Left kidney (tissue), 2 donors: ENCODE measurements around the gene ABTB2. TPM values are rescaled to one million over a fixed set of nuclear protein-coding genes. Genes with fewer than 3 reads are reported as not detected.
"Not testable (repeated sequence)": the region's sequence is repeated elsewhere in the genome, so short reads cannot be mapped to it uniquely, and the experiment has no call there.

Experiments
- DNase-seq: peaks from one replicate; pipeline ENCODE4 v3.0.0-alpha.2; 2013
- polyA plus RNA-seq: library from polyadenylated mRNA; unstranded; fragments of 120-200 nt; gene quantifications from one replicate; pipeline ENCODE4 v1.2.1, GENCODE V29; 2013; ENCODE audit not compliant: insufficient read length

The ABTB2 gene
- polyA plus RNA-seq, 1 donor, result 7.7 TPM

DNA sequence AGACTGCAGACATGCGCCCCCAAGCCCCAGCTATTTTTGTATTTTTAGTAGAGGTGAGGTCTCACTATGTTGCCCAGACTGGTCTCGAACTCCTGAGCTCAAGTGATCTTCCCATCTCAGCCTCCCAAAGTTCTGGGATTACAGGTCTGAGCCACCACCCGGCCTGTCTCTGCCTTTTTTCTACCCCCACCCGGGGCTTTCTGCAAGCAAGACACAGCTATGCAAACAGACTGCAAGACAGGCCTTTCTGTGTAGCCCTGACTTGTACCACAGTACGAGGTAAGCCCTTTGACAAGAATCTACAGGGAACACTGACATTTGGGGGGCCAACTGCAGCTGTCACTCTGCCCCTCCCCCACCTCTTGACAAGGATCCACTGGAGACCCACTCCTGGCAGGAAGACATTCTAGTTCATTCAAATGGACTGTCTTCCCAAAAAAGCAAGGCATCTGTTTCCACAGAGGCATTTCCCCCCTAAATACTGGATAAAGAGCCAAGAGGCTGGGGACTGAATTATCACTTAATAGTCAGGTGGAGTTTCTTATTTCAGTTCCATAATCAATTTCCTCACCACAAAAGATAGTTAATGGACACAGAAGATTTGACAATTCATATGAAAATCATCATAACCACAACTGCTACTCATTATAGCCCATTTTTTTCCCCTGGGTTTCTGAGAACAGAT is 118.2 kb downstream of the ABTB2 start:
- DNase-seq, result no peak

DNA sequence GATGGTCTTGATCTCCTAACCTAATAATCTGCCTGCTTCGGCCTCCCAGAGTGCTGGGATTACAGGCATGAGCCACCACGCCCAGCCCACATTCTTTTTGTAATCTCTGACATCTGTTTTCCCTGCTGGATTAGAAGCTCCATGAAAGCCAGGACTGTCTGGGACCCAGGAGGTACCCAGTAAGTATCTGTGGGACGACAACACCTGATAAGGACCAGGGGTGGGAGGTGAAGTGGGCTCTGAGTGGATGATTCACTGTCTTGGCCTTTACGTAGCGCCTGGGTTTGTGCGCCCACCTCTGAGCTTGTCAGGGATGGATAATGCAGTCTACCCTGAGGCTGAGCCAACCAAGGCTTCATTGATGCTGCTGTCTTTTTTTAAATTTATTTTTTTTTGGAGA is 118.8 kb downstream of the ABTB2 start:
- no peak for DNase-seq

DNA sequence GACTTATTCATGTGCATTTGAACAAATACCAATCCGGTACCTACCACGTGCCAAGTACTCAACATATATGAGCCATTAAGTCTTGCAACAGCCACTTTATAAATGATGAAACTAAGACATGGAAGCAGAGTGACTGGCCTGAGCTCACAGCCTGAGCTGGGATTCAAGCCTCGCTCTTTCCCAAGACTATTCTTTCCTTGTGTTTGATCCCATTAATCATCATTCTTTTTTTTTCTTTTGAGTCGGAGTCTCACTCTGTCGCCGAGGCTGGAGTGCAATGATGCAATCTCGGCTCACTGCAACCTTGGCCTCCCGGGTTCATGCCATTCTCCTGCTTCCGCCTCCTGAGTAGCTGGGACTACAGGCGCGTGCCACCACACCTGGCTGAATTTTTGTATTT is 119.3 kb downstream of the ABTB2 start:
- no peak for DNase-seq

DNA sequence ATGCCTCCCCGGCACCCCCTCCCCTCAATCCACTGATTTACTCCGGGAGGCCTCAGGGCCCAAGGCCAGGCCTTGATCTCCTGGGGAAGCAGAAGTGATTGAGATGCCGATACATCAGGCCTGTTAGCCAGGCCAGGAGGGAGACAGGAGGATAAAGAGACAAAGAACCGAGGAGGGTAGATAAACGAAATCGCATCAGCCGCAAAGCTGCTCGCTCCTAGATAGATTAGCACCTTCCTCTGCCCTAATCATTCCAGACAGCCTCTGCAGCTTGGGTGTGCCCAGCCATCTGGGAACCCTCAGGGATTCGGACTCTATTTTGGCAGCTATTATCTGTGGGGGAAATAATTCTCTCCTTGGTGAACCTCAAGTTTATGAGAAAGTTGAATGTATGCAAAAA is 121.2 kb downstream of the ABTB2 start:
- no peak for DNase-seq

DNA sequence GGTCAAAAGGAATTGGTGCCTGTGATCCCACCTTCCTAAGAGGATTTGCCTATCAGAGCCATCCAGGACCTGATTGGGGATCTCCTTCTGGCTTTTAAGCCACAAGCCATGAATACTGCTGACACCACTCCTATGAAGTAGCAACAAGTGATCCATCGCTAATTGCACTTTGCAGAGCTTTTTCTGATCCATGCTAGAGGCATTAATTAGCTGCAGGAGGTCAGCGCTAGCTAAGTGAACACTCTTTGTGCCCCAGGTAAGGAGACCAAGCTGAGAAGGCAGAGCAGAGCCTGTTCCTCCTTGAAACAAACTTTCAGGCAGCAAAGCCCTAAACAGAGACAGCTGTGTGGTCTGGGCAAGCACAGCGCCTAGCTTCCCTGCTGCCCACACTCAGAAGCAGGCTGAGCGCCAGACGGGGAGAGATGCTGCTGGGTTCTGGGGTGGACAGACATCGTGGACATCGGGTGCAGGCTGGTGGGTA is 122.2 kb downstream of the ABTB2 start:
- DNase-seq, result no peak

DNA sequence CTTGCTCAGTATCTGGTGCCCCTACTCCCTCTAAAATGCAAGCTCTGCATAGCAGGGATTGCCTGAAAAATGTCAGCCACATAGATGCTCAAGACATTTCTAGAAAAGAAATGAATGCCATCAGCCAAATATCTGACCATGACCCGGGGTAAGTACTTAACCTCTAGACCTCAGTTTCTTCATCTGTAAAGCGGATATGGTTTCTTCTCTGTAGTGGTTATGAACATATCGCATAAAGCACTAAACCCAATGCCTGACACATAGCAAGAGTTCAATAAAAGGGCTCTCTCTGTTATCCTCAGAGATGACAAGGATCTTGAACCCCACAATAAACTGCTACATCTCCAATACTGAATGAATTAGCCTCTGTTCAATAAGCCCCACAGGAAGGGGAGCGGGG is 122.6 kb downstream of the ABTB2 start:
- no peak for DNase-seq

DNA sequence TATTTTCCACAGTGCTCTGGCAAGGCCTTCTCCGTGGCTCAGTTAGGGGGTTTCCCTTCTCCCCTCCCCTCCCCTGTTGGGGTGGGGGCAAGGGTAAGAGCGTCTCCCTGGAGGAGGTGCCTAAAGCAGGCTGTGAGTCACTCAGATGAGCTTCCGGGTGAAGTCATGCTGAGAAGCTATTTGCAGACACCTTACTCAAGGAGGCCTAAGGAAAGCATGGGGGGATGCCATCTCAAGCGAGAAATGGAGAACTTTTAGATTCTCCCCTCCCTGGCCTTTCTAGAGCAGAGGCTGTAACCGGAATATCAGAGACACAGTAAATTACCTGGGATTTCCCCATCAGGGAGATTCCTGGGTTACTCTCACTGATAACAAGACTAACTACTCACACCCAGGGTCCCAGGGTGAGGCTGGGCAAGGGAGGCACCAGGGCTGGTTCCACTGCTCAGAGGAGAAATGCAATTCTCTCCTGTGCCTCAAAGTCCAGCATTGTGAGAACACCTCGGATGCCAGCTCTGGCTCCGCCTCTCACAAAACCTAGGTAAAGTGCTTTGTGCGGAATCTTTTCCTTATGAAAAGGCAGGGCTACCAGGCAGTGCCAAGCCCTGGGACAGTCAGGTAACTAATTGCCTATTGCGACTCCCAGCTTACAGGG is 123.6 kb downstream of the ABTB2 start:
- no peak for DNase-seq

DNA sequence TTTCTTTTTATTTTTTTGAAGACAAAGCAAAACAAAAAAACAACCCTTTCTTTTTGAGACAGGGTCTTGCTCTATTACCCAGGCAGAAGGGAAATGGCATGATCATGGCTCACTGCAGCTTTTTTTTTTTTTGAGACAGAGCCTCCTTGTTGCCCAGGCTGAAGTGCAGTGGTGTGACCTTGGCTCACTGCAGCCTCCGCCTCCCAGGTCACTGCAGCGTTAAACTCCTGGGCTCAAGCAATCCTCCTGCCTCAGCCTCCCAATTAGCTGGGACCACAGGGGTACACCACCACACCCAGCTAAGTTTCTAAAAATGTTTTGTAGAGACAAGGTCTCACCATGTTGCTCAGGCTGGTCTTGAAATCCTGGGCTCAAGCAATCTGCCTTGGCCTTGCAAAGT is 124.6 kb downstream of the ABTB2 start:
- DNase-seq, result no peak

DNA sequence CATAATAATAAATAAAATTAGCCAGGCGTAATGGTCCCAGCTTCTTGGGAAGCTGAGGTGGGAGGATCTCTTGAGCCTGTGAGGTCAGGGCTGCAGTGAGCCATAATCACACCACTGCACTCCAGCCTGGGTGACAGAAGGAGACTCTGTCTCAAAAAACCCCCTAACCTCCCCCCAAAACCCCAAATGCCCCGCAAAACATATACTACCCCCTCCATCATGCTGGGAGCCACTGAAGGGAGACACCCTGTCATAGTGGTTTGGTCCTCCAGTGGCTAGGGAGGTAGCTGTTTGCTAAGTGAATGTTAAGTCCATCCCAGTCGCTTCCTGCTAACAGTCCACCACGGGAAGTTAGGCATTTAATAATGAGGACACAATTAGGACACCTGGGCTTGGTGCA is 125.0 kb downstream of the ABTB2 start:
- DNase-seq, result no peak

DNA sequence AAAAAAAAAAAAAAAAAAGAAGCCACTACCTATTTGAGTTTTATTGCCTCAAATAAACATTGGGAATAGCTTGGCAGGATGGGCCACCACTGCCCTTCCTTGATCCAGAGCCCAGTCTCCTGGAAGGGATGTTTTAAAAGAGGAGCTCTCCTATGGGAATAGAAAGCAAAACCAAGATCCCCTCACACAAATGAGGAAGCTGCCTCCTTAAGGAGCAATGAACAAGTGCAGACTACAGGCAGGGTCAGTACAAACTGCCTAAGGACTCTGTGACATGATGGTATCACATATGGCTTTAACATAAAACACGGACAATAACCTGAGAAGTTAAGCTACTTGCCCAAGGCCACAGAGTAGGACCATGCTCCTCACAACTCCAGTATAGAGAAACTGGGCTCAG is 131.6 kb downstream of the ABTB2 start:
- DNase-seq, result no peak

DNA sequence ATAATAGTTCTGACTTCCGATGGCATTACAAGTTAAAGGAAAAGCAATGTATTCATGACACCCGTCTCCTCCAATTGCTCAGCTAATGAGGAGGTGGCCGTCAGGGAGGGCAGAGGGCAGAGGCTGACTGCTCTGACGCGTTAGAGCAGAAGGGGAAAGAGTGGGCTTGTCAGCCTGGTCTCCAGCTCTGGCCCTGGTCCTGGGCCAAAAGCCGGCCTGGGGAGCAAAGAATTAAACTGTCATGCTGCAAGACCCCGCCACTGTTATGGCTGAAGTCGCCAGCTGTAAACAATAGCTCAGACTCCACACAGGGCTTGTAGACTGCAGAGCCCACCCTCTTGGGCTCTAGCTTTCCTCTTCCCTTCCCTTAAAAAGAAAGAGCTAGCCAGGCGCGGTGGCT is 132.7 kb downstream of the ABTB2 start:
- no peak for DNase-seq

DNA sequence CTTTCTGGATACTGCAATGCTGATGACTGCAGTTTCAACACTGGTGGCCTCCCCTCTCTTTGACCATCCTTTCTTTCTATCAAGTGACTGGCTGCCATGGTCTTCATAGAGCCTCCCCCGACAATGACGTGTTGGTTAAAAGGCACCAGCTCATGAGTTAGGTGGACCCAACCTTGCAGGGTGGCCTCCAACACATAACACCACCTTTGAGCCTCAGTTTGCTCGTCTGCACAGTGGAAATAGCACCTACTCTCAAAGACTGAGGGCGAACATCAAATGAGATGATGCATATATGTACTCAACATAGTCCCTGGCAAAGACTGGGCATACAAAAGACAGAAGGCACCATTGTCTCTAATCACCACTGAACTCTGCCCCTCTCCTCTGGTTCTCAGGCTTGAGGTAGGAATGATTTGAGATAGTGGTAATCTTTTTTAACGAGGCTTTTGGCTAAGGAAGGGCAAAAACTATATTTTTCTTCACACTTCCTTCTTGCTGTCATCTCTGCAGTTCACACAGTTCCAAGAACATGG is 133.3 kb downstream of the ABTB2 start:
- DNase-seq, result no peak

DNA sequence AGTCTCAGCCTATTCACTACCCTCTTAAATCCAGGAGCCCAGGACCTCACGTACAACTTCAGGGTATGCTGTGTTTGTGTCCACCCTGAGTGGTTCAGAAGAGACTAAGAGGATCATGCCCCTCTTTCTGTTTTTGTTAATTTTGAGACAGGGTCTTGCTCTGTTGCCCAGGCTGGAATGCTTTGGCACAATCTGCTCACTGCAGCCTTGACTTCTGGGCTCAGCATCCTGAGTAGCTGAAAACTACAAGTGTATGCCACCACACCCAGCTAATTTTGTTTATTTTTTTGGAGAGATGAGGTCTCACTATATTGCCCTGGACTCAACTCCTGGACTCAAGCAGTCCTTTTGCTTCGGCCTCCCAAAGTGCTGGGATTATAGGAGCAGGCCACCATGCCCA is 133.9 kb downstream of the ABTB2 start:
- DNase-seq, result no peak

DNA sequence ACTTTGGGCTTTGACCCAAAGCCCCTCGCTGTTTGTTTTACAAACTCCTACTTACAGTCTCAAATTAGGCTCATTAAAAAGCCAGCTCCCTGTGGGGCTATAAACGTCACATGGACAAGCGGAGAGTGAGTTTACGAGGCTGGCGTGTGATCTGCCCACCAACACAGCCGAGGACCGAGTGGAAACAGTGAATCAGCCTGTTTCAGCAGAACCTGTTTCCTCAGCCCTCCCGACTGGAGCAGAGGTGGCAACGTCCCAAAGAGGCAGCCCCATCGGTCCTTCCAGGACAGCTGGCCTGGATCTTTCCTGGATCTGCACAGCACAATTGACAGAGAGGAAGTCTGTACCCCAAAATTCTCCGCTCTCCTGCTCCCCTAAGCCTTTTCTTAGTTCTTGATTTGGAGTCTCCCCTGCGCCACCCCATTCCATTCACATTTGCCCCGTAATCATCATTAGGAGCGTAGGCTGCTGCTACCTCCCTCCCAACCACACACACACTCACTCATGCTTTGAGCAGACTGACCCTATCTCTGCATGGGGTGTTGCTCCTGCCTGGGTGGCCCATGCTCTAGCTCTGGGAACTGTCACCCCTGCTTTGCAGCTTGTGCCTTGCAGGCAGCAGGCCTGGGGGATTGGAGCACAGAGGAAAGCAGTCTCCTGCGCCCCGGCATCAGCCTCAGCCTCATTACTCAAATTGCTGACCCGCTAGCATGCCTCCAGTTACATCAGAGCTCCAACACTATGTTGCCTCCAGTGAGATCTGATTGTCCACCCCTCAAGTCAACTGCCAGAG is 134.6 kb downstream of the ABTB2 start:
- no peak for DNase-seq

DNA sequence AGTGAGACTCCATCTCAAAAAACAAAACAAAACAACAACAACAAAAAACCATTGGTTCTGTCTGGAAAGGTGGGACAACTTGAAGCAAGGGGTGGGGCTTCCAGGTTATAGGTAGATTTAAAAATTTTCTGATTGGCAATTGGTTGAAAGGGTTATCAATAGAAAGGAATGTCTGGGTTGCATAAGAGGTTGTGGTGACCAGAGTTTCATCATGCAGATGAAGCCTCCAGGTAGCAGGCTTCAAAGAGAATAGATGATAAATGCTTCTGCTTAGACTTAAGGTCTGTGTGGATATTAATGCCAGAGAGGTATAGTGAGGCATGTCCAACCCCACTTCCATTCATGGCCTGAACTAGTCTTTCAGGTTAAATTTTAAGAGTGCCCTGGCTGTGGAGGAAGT is 135.8 kb downstream of the ABTB2 start:
- no peak for DNase-seq

DNA sequence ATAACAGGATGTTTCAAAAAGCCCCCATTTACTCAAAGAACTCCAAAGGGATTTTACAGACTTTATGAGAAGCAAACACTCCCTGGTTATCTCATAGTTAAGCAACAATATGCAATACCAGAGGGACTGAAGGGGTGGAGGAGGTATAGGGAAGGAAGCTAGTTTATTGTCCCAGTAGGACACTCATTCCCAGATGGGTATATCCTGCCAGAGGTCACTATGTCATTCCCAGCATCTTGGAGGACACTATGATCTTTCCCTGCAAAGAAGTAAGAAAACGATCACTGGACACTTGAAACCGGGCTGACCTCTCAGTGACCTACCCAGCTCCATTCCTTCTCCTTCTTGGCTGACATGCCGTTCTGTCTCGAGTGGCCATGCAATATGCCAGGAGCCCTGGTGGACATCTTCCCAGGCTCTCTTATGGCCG is 137.9 kb downstream of the ABTB2 start:
- DNase-seq, result no peak

DNA sequence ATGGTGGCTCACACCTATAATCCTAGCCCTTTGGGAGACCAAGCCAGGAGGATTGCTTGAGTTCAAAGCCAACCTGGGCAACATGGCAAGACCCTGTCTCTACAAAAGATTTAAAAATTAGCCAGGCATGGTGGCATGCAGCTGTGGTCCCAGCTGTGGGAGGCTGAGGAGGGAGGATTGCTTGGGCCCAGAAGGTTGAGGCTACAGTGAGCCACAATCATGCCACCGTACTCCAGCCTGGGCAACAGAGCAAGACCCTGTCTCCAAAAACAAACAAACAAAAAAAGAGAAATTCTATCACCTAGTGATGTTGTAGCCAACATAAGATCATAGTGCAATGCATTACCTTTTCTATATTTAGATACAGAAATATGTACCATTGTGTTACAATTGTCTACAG is 138.5 kb downstream of the ABTB2 start:
- DNase-seq, result no peak

DNA sequence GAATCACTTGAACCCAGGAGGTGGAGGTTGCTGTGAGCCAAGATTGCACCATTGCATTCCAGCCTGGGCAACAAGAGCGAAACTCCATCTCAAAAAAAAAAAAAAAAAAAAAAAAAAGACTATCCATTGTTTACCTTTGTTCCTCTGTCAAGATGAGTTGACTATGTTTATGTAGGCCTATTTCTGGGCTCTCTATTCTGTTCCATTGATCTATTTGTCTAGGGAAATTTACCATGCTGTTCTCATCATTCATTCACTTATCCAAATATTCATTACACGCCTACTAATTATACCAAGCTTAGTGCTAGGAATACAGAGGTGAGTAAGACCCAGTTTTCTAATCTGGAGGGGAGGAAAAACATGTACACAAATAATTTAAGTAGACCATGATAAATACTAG is 139.1 kb downstream of the ABTB2 start:
- not testable (repeated sequence) for DNase-seq

DNA sequence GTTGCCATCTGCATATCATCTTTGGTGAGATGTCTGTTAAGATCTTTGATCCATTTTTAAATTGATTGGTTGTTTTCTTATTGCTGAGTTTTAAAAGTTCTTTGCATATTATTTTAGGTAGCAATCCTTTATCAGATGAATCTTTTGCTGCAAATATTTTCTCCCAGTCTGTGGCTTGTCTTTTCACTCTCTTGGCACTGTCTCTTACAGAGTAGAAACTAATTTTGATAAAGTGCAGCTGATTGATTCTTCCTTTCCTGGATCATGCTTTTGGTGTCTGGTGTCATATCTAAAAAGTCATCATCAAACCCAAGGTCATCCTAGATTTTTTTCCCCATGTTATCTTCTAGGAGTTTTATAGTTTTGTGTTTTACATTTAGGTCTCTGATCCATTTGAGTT is 139.7 kb downstream of the ABTB2 start:
- DNase-seq, result no peak

DNA sequence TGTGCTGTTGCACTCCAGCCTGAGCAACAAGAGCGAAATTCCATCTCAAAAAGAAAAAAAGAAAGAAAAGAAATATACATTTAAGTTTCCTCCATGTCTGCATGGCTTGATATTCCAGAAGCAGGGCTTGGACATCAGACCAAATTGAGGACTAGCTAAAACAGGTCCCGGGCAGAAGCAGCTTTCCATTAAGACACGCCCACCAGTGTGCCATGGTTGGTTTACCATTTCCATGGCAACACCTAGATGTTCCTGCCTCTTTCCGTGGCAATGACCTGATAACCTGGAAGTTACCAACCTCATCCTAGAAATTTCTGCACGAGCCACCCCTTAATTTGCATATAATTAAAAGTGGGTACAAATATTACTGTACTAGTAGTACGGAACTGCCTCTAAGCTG is 141.1 kb downstream of the ABTB2 start:
- DNase-seq, result no peak

DNA sequence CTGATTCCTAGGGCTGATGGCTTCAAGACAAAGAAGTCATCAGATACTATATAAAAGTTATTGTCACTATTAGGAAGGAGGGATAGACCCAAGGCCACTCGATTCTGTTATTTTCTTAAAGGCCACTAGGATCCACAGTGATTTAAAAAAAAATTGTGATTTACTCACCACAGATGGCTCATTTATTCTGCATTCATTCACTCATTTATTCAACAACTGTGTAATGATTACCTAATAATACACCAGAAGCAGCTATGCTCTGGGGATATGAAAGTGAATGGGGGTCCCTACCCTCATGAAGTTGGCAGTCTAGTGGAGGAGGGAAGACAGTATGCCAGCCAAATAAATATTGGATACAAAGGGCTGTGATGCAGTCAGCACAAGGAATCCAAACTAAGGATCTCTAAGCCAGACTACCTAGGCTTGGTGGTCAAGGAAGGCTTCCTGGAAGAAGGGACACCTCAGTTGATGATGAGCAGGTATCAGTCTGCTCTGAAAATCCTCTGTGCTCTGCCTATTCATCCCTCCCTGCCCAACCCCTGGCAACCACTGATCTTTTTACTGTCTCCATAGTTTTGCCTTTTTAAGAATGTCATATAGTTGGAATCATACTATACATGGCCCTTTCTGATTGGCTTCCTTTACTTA is 141.9 kb downstream of the ABTB2 start:
- no peak for DNase-seq
